GM18951 (cell line): ENCODE results near the gene RASA4.
"Not testable (repeated sequence)": the region's sequence is repeated elsewhere in the genome, so short reads cannot be mapped to it uniquely, and the experiment has no call there.

Experiments used
- in situ Hi-C: fragments of 300-500 bp; cut with MboI; formaldehyde crosslinking; loops from one replicate; pipeline ENCODE4 v1.12.0; 2022; ENCODE audit warnings: low sequenced_read_pairs, mixed read lengths, inconsistent platforms; ENCODE audit not compliant: unreplicated experiment

Gene RASA4

GRCh38 chr7:102610441-102610840, 6.1 kb downstream of the RASA4 start:
- in situ Hi-C loops, result loop anchor here (10.0 kb wide), 1 partner anchor 86 kb away; no protein-coding TSS in a partner anchor

GRCh38 chr7:102609734-102610133, 6.8 kb downstream of the RASA4 start:
- in situ Hi-C loops, result loop anchor here (10.0 kb wide), 1 partner anchor 85 kb away; no protein-coding TSS in a partner anchor

DNA sequence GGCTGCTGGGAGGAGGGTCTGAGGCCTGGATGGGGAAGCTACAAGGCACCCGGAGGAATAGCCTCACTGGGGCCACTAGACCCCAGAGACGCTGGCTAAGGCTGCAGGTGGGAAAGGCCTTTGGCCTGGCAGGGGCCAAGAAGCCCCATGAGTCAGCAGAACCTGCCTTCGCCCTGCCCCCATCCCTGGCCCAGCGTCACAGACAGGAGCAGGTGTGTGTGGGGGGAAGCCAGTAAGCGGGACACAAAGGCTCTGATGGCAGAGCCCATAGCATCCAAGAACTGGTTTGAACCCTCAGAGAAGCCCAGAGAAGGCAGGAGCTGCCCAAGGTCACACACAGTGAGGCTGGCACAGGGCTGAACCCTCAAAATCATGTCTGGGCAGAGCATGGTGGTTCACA, 9.7 kb downstream of the RASA4 start:
- in situ Hi-C loops, result not testable (repeated sequence)

- in situ Hi-C loops, result not testable (repeated sequence)
These were observed 12.0 kb downstream of the RASA4 start for GRCh38 chr7:102604431-102605145.

DNA sequence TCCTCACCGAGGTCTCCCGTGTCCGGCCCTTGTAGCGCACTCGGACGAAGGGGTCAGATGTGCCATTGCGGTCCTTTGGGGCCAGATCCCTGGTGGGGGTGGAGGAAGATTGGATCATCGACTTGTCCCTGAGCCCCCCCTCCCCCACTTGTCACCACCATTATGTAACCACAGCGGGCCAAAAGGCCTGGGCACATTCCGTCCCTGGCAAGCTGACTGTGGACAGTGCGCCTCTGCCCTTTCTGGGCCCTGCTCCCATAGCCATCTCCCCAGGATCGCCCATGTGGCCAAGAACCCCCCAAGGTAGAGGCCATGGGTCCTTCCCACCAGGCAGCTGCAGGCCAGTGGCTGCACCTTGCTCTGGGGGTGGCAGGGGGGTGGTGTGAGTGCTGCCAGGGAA, 14.2 kb downstream of the RASA4 start:
- in situ Hi-C loops, result not testable (repeated sequence)

DNA sequence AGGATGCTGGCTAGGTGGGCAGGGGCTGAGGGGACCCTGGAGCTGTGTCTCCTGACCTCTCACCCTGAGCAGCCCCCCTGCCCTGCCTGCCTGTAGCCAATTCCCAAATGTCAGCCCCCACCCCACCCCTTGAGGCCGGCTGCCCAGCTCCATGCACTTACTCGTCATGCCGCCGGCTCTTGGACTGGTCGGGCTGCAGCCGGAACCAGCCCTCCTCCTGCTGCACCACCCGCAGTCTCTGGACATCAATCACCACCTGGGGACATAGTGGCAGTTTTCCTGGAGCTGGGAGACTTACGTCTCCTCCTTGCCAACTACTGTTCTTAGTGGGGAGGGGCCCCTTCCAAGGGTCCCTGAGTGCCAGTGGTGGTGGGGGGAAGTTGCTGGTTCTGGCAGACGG, 16.9 kb downstream of the RASA4 start:
- in situ Hi-C loops, result not testable (repeated sequence)

DNA sequence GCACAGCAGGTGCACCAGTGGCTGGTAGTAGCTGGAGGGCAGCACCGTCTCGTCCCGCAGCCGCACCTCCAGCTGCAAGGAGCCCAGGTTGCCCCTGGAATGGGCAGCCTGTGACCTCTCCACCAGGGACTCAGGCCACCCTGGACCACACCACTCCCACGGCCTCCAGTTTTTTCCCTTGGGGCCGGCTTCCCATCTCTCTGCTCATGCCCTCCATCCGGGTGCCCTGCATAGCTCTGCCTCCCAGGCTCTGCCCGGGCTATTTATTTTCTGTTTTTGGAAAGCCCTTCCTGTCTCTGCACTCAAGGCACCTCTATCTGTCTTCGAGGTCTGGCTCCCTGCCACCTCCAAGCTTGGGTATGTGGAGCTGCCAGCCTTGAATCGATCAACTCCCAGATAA, 20.5 kb downstream of the RASA4 start:
- in situ Hi-C loops, result not testable (repeated sequence)

DNA sequence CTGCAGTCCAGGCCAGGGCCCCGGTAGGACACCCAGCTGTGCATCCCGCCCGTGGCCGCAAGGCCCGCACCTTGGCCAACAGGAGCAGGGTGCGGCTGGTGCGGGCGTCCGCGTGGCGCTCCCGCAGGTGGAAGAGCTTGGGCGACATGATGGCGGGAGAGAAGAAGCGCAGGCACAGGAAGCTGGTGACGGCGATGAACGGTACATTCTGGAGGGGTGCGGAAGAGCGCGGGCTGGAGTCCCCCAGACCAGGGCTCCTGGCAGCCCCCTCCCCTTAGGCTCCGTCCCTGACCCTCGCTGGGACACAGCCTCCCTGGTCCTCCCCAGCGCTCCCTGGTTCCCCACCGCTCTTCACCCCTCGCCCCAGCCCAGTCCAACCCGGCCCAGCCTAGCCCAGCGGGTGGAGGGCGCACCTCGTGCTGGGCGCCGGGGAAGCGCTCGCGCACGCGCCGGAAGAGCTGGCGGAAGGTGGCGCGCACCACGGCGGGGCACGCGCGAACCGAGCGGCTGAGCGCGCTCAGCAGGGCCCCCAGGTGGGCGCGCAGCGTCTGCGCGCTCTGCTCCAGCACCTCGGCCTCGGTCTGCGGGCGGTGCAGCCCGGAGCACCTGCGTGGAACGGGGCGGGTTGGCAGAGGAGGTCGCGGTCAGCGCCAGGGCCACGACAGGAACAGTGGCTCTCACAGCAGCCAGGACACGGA, 22.8 kb downstream of the RASA4 start:
- in situ Hi-C loops, result not testable (repeated sequence)

DNA sequence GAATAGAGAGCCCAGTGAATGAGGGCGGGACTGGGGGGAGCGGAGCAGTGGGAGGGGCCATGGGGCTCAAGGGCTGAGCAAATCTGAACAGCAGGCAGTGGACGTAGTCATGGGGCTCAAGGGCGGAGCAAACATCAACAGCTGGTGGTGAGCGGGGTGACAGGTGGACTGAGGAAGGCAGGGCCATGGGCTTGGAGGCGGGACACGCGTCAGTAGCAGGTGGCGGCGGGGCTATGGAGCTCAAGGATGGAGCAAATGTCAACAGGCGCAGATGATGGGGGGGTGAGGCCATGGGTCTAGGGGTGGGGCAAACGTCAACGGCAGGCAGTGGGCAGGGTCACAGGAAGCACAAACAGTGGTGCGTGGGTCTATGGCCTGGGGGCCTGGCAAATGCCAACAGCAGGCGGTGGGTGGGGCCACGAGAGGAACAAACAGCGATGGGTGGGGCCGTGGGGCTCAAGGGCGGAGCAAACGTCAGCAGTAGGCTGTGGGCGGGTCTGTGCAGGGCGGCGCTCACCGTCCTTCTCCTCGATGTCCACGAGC, 24.0 kb downstream of the RASA4 start:
- in situ Hi-C loops, result not testable (repeated sequence)

- in situ Hi-C loops, result not testable (repeated sequence)
These were observed 26.7 kb downstream of the RASA4 start for GRCh38 chr7:102589857-102590256.

GRCh38 chr7:102583495-102583894, 33.1 kb downstream of the RASA4 start:
- in situ Hi-C loops, result not testable (repeated sequence)

- in situ Hi-C loops, result not testable (repeated sequence)
These were observed 34.8 kb downstream of the RASA4 start for GRCh38 chr7:102581722-102582121.

- in situ Hi-C loops, result not testable (repeated sequence)
These were observed 38.1 kb downstream of the RASA4 start for GRCh38 chr7:102578486-102578885.

- in situ Hi-C loops, result not testable (repeated sequence)
These were observed 39.0 kb downstream of the RASA4 start for GRCh38 chr7:102577315-102578240.

GRCh38 chr7:102576363-102576762, 40.2 kb downstream of the RASA4 start:
- in situ Hi-C loops, result not testable (repeated sequence)

GRCh38 chr7:102574607-102575006, 41.9 kb downstream of the RASA4 start:
- in situ Hi-C loops, result not testable (repeated sequence)

DNA sequence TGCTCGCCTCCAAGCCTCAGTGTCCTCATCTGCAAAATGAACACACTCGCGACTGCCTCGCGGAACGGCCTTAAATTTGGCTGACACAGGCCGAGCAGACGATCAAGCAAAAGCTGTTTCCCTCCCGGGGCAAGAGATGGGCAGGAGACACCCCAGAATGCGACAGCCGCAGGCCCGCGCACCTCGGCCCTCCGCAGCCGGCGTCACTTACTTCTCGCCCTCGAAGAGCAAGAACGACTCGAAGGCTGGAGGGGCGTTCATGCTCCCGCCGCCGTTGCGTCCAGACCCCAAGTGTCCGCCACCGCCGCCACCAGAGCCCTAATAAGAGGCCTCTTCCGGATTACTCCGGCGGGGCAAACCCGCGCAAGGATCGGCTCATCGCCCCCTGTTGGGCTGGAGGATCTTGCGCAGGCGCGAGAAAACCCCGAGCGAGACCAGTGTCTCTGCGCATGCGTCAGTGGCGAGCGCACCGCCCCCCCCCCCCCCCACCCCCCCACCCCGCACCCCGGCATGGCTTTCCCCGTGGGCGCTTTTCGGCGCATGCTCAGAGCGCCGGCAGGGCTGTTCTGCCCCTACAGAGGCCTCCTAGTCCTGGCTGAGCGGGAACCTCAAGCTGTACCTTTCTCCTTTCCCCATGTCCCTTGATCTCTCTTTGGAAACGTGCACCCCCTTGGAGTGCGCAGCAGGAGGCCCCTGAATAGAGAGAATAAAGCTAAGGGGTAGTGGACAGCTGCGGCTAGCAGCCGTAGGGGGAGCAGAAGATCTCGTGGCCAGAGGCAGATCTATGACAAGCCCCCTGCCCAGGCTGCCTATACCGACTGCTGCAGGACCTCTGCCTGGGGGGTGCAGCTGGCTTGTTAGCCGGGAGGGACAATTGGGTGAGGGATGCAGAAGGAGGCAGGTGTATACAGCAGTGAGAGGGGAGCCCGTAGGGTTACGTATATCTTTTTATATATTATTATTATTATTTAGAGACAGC, 44.0 kb downstream of the RASA4 start, which contains the start of gene POLR2J3:
POLR2J3 (minus strand) TSS at position 323 of the 979 bp plus-strand sequence; CDS start at position 261, 62 bp downstream.
- in situ Hi-C loops, result not testable (repeated sequence)

- in situ Hi-C loops, result not testable (repeated sequence)
These were observed 47.9 kb downstream of the RASA4 start for GRCh38 chr7:102568620-102569019.
